HG03139 (cell line): ENCODE data around the gene GGACT.

Source experiments
- ATAC-seq: cut with Tn5 transposase; IDR thresholded peaks from one replicate; pipeline ENCODE4 v1.9.1; 2021; ENCODE audit not compliant: unreplicated experiment

GGACT gene

DNA sequence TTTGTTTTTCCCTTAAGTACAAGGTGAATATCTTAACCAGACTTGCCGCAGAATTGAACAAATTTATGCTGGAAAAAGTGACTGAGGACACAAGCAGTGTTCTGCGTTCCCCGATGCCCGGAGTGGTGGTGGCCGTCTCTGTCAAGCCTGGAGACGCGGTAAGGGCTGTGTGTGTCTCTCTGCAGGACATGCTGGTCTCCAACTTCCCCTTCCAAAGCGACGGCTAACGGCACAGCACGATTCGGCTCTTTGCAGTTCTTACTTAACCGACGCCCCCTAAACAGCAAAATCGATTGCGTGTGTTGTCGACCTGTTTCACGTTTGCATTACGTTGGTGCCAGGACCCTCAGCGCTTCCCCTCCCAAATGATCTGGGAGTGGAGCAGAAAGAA is 73.2 kb downstream of the GGACT start:
- no peak for ATAC-seq

- peak; percentile 90 for ATAC-seq
Measured at GRCh38 chr13:100514788-100515409, 73.7 kb downstream of the GGACT start.

DNA sequence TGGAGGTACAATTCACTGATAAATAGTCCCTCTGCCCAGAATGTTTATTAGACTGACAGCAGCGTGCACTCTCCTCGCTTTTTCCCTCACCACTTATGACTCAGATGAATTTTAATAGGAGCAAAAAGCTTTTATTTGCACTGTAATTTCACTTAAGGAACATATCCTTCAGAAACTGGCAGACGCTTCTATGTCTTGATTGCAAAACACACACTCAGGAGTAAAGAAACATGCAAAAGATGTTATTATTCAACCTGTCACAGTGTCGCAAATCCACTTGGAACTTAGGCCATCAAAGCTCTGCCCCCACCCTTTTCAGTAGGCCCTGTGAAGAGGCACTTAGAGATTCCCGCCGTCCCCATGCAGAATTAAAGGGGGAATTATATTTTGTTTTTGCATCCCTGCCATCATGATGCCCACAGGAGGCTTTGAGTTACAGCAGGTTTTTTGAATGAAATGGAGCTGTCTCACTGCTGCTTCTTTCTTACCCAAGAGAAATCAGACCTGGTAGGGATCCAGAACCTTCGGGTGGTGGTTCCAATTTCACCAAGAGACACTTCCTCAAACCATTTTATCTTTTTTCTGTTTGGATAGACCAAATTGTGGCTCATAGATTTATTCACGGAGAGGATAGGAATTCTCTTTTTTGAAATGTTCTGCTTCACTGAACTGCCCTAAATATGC is 74.5 kb downstream of the GGACT start:
- no peak for ATAC-seq

- ATAC-seq, result no peak
Measured at GRCh38 chr13:100513171-100513570, 75.4 kb downstream of the GGACT start.

- ATAC-seq, result no peak
Measured at GRCh38 chr13:100512422-100512821, 76.2 kb downstream of the GGACT start.

- ATAC-seq, result no peak
Measured at GRCh38 chr13:100511466-100511865, 77.1 kb downstream of the GGACT start.

DNA sequence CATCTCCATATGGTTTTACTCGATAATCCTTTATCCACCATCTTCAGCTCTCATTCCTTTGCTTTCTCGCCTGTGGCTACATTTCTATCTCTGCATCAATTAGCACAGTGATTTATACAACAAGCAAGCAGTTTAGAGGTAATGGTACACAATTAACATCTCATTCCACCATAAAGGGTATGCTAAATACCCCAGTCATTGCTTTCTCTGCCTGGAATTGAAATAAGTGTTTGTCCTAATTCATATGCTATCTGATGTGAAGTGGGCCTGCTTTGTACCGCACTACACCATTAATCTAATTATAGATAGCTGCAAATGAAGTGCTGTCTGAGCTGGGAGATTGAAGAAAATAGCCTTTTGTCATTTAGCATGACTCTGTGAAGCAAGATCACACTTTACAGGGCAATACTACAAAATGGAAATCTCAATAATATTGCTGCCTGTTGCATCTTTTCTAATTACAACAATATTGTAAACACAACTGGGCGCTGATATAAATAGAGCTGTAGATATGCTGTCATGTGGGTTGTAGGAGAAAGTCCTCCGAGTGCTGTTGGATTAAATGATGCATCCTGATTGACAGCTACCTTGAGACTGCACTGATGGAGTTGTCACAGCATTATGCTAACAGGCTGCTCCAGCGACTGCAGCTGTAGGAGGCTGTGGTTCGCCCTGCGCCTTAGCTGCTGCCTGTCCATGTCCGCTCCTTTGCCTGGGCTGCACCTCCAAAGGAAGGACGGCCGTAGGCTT is 78.2 kb downstream of the GGACT start:
- no peak for ATAC-seq

- no peak for ATAC-seq
Measured at GRCh38 chr13:100508996-100509395, 79.6 kb downstream of the GGACT start.

DNA sequence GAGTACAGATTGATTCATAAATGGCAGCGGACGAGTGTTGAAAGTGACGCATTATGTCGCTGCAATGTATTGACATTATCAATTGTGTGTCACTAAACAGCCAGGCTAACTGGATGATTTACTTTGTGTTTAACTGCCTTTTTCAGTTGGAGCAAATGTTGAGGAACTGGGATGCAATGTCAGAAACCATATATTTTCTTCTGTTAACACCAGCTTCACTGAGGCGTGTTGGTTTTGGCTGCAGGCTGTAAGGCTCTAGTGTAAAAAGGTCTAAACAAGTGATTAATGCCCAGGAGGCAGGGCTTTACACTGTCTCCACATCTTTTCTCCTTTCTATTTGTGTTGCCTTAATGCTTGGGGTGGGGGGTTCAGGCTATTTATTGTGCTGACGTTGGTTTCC is 80.1 kb downstream of the GGACT start:
- ATAC-seq, result no peak

DNA sequence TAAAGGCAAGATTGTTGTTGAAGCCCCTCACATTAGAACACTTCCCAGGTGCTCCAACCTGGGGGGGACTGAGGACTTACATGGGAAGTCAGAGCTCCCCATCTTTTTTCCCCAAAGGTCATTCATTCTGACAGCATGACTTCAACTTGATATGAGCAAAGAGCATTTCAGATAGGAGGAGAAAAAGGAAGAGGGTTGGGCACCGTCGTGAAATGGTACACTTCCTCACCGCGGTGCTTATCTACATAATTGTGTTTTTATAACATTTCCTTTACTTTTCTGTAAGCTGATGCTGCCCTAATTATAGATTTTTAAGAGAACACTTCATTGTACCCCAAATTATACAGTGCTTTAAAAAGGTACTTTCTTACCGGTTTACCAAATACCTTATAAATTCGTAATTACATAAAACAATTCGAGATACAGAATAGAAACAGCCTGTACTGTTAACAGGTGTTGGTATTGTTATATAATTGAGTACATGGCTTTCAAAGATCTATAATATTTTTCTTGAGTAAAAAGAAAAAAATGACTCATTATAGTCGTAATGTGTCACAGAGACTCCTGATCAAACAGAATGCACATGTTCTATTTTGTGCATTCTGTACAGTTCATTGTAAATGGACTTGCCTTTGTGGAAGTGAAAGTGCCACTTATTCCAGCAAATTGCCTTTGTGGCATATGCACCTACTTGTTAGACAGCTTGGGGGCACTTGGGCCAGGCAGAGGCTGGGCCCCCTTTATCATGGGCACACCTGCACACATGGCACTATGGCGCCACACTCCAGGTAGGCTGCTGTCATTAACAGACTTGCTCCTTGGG is 81.8 kb downstream of the GGACT start:
- no peak for ATAC-seq

DNA sequence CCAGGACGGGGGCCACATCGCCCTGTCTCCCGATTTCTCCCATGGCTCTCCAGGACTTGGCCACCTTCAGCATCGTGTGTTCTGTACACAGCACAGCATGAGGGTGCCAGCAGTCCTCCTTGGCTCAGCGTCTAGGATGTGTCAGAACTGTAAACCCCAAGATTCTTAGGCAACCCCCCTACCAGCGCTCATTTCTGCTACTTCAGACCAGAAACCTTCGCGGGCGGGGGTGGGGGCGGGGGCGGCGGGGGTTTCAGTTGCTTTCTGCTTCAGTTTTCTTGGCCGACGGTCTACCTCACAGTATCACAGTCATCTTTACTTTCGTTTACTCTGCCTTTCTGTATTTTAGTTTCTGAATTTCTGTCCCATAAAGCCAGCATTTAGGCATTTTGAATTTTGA is 82.4 kb downstream of the GGACT start:
- no peak for ATAC-seq

DNA sequence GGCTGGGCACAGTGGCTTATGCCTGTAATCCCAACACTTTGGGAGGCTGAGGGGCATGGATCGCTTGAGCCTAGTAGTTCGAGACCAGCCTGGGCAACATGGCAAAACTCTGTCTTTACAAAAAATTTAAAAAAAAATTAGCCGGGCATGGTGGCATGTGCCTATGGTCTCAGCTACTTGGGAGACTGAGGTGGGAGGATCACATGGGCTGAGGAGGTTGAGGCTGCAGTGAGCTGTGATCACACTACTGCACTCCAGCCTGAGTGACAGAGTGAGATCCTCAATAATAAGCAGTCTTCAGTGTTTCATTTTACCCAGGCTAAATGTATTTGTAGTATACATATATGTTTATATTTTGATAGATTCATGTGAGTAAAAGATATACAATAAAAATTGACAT is 85.0 kb downstream of the GGACT start:
- ATAC-seq, result no peak

DNA sequence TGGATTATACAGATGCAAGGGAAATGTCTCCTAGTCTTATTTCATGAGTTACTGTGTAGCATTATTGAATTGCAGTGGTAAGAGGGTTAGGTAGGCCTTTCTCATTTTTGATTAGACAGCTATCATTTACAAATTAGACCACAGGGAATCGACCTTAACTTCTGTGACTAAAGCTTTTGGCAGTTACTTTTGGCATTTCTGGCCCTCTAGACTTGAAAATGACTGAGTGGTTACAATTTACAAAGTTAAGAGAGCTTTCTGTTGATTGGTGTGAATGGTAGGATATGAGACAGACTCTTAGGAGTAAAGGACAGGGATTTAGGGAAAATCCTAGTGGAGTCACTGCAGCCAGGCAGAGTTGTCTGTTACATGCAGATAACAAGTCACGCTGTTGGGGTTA is 86.1 kb downstream of the GGACT start:
- no peak for ATAC-seq

DNA sequence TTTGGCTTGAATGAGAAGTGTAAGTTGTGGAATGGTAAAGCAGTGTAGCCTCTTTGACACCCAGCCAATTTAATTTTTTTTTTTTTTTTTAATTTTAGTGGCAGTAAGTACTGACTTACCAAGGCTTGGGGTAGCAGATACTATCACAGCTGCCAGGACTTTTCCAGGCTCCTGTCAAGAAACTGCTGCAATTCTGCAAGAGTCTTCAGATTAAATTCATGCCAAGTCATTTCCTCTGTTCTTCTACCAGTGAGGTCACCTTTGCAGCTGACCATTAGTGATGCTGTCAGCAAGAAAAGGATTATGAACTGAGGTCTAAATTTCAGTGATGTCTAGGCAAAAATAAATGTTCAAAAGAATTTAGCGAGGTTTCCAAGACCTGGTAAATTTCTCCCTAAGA is 91.2 kb downstream of the GGACT start:
- ATAC-seq, result no peak

- ATAC-seq, result no peak
Measured at GRCh38 chr13:100495455-100495854, 93.1 kb downstream of the GGACT start.

GRCh38 chr13:100493418-100493817 is 95.2 kb downstream of the GGACT start:
- ATAC-seq, result no peak

- no peak for ATAC-seq
Measured at GRCh38 chr13:100491164-100491842, 97.3 kb downstream of the GGACT start.

GRCh38 chr13:100490692-100491091 is 97.9 kb downstream of the GGACT start:
- ATAC-seq, result no peak

GRCh38 chr13:100485265-100485664 is 103.3 kb downstream of the GGACT start:
- ATAC-seq, result no peak

- no peak for ATAC-seq
Measured at GRCh38 chr13:100484702-100485101, 103.9 kb downstream of the GGACT start.

- no peak for ATAC-seq
Measured at GRCh38 chr13:100483841-100484381, 104.7 kb downstream of the GGACT start.
